Mesenchymal stem cell (in vitro differentiated cells and primary cell): ENCODE results near the gene FBRSL1.

Source experiments
- DNase-seq: peaks from one replicate; pipeline ENCODE4 v3.0.0-alpha.2; 2013
- H2AFZ ChIP-seq: one replicate; pipeline ENCODE4 v1.6.1; 2013; ENCODE audit warnings: low read depth, mild to moderate bottlenecking, control low read depth, inconsistent platforms, low read length, moderate library complexity
- H2AK5ac ChIP-seq: 2 replicates; pipeline ENCODE4 v1.6.1; 2013; ENCODE audit warnings: low read length, moderate library complexity, mild to moderate bottlenecking, inconsistent platforms; ENCODE audit not compliant: severe bottlenecking
- H2BK120ac ChIP-seq: one replicate; pipeline ENCODE4 v1.6.1; 2013; ENCODE audit warnings: low read depth, mild to moderate bottlenecking, inconsistent platforms, low read length, moderate library complexity
- H2BK12ac ChIP-seq, 2 experiments: one replicate each; pipeline ENCODE4 v1.6.1; 2013; ENCODE audit warnings: inconsistent platforms in 2 of 2, low read length in 2 of 2, mild to moderate bottlenecking in 2 of 2, moderate library complexity in 2 of 2, control low read depth in 1 of 2
- H2BK15ac ChIP-seq: one replicate; pipeline ENCODE4 v1.6.1; 2013; ENCODE audit warnings: mild to moderate bottlenecking, low read depth, inconsistent platforms; ENCODE audit not compliant: poor library complexity, severe bottlenecking
- H2BK5ac ChIP-seq: 2 replicates; pipeline ENCODE4 v1.6.1; 2013; ENCODE audit warnings: low read depth, mild to moderate bottlenecking, low read length, control low read depth, inconsistent platforms; ENCODE audit not compliant: poor library complexity, severe bottlenecking
- H3K14ac ChIP-seq, 2 experiments: one replicate each; pipeline ENCODE4 v1.6.1; 2013; ENCODE audit warnings: inconsistent platforms in 2 of 2, low read length in 2 of 2, control low read depth in 1 of 2, mild to moderate bottlenecking in 1 of 2, moderate library complexity in 1 of 2
- H3K18ac ChIP-seq, 2 experiments: one replicate each; pipeline ENCODE4 v1.6.1; 2013; ENCODE audit warnings: inconsistent platforms in 2 of 2, low read length in 2 of 2, control low read depth in 1 of 2, low read depth in 1 of 2, mild to moderate bottlenecking in 1 of 2
- H3K23ac ChIP-seq, 2 experiments: one replicate each; pipeline ENCODE4 v1.6.1; 2013; ENCODE audit warnings: inconsistent platforms in 2 of 2, low read length in 2 of 2, mild to moderate bottlenecking in 2 of 2, moderate library complexity in 2 of 2, control low read depth in 1 of 2
- H3K27ac ChIP-seq: 2 replicates; pipeline ENCODE4 v1.5.1; 2013; ENCODE audit warnings: mild to moderate bottlenecking, moderate library complexity, low read length, control low read depth, inconsistent platforms; ENCODE audit not compliant: poor library complexity, severe bottlenecking
- H3K27me3 ChIP-seq, 2 experiments: 2 replicates each; pipeline versions ENCODE4 v1.6.1 to v1.7.0; 2013; ENCODE audit warnings: low read length in 2 of 2, mild to moderate bottlenecking in 2 of 2, moderate library complexity in 2 of 2, control low read depth in 1 of 2, inconsistent platforms in 1 of 2; ENCODE audit not compliant: control insufficient read depth in 1 of 2, insufficient read depth in 1 of 2
- H3K36me3 ChIP-seq, 2 experiments: 2 replicates each; pipeline versions ENCODE4 v1.6.1 to v1.7.0; 2013; ENCODE audit warnings: low read length in 2 of 2, control low read depth in 1 of 2, inconsistent platforms in 1 of 2, low read depth in 1 of 2, mild to moderate bottlenecking in 1 of 2; ENCODE audit not compliant: insufficient read depth in 2 of 2, control insufficient read depth in 1 of 2
- H3K4ac ChIP-seq, 2 experiments: one replicate each; pipeline ENCODE4 v1.6.1; 2013; ENCODE audit warnings: inconsistent platforms in 2 of 2, low read length in 2 of 2, mild to moderate bottlenecking in 2 of 2, moderate library complexity in 2 of 2, control low read depth in 1 of 2, low read depth in 1 of 2
- H3K4me1 ChIP-seq: 2 replicates; pipeline ENCODE4 v1.6.1; 2013; ENCODE audit warnings: low read depth, low read length, control low read depth; ENCODE audit not compliant: control insufficient read depth, insufficient read depth
- H3K4me2 ChIP-seq: 2 replicates; pipeline ENCODE4 v1.6.1; 2013; ENCODE audit warnings: low read length, mild to moderate bottlenecking, inconsistent platforms; ENCODE audit not compliant: poor library complexity, severe bottlenecking
- H3K4me3 ChIP-seq, 2 experiments: 2 replicates each; pipeline versions ENCODE4 v1.5.1 to v1.7.0; 2013; ENCODE audit warnings: low read length in 2 of 2, mild to moderate bottlenecking in 2 of 2, control low read depth in 1 of 2, low read depth in 1 of 2; ENCODE audit not compliant: insufficient read depth in 1 of 2
- H3K79me1 ChIP-seq: replicated peaks from 2 replicates; pipeline ENCODE4 v1.6.1; 2013; ENCODE audit warnings: mild to moderate bottlenecking, control low read depth, low read length, inconsistent platforms; ENCODE audit not compliant: poor library complexity, severe bottlenecking
- H3K9ac ChIP-seq: 2 replicates; pipeline ENCODE4 v1.7.0; 2013; ENCODE audit warnings: mild to moderate bottlenecking, low read length, moderate library complexity
- H3K9me3 ChIP-seq: 2 replicates; pipeline ENCODE4 v1.7.0; 2013; ENCODE audit warnings: mild to moderate bottlenecking, low read length; ENCODE audit not compliant: control insufficient read depth
- H4K8ac ChIP-seq: one replicate; pipeline ENCODE4 v1.6.1; 2013; ENCODE audit warnings: inconsistent platforms, mild to moderate bottlenecking, low read length, moderate library complexity
- H4K91ac ChIP-seq: one replicate; pipeline ENCODE4 v1.6.1; 2013; ENCODE audit warnings: mild to moderate bottlenecking, low read length, inconsistent platforms
- WGBS: methylation state at CpG from one replicate; pipeline ENCODE4 v1.1.7; 2013; ENCODE audit warnings: mixed read lengths; 5-methylcytosine and 5-hydroxymethylcytosine counted together

FBRSL1 gene

GRCh38 chr12:132560614-132561426, 70.9 kb downstream of the FBRSL1 start:
- peak; percentile 68 for DNase-seq
- Histone ChIP-seq H3K18ac (peak overlapping the region in 1 of 2 experiments; percentile 35), H3K4me1 (peaks cover 30% of the 10 kb centered on the region), H3K14ac (peak overlapping the region in 1 of 2 experiments; percentile 26), H3K4me3 (peak overlapping the region; percentile 74 to 76), H2BK15ac (no peak overlapping the region), H2AFZ (no peak overlapping the region), H3K9ac (peak overlapping the region; percentile 22), H3K79me1 (peaks cover 26% of the 10 kb centered on the region), H4K91ac (peak overlapping the region; percentile 45), H2BK12ac (peak overlapping the region in 1 of 2 experiments; percentile 1), H2AK5ac (no peak overlapping the region), H3K36me3 (peaks cover 4 to 20% of the 10 kb centered on the region in 2 experiments), H3K4ac (peak overlapping the region in 1 of 2 experiments; percentile 5), H3K27me3 (peaks cover 0 to 7% of the 10 kb centered on the region in 2 experiments), H4K8ac (no peak overlapping the region), H3K23ac (peak overlapping the region in 1 of 2 experiments; percentile 61), H2BK5ac (no peak overlapping the region), H3K27ac (no peak overlapping the region), H3K4me2 (peak overlapping the region; percentile 93), H2BK120ac (no peak overlapping the region), H3K9me3 (no peaks in the 10 kb centered on the region)
- WGBS: under 1% methylated on average over 45 of the region's 49 CpGs
